ENCODE results near the gene CLMP.
"Not testable (repeated sequence)": the region's sequence is repeated elsewhere in the genome, so short reads cannot be mapped to it uniquely, and the experiment has no call there.

CLMP gene

DNA sequence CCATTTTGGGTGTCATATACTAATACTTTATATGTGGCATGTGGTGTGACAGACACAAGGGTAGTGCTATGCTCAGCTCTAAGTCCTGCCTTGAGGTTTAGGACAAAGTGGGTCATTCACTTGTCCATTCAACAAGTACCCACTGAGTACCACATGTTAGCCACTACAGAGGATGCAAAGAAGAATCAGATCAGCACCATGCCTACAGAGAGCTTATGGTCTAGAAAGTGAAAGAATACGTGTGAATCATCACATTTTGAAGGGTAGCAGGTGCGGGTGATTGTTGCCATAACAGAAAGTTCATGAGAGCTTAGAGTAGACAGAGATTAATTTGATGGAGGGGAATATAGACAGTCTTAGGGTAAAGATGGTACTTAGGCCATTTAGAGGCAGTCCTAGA lies 18.3 kb downstream of the CLMP start:
- H3K4me3 ChIP-seq = no peak overlapping the region
- H3K27ac ChIP-seq = no peak overlapping the region

DNA sequence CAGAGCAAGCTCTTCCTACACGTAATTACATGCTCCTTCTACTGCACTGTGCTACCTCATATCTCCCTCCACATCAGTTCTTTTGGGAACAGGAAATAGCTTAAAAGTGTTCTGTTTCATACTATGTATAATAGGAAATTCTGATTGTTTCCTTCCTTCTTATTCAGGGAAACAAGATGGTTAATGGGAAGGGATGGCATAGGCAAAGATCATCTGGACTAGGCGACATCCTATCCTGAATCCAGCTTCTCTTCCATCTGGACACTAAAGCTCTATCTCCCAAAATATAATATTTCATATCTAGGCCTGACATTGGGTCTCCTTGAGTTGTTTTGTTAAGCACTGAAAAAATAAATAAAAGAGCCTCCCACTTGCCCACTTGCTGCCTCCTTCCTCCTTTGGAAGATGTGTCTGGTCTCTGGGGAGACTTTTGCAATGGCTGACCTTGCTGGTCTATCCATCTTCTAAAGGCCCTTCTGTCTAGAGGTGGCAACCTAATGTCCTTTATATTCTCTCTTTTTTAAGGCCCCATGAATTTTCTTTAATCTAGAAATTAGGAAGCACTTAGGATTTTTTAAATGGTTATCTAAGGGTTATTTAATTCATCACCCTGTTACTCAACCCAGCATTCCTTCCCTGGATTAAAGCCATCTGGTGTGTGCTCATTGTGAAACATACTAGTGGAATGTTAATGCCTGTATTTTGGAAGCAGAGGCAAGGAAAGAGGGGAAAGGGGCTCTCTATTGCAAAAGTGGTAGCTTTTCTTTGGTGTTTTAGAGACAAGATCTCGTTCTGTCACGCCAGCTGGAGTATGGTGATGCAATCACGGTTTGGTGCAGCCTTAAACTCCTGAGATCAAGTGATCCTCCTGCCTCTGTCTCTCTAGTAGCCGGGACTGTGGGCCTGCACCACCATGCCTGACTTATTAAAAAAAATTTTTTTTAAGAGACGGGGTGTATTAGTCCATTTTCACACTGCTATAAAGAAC lies 20.6 kb downstream of the CLMP start:
- peak overlapping the region in 9 of 21 experiments; percentile 9 to 63 (median 38) for H3K27ac ChIP-seq
- H3K4me3 ChIP-seq = no peak overlapping the region

- H3K4me3 ChIP-seq = no peak overlapping the region
- peak overlapping the region in 5 of 21 experiments; percentile 6 to 36 (median 22) for H3K27ac ChIP-seq
Observed at GRCh38 chr11:123173856-123174186, 21.2 kb downstream of the CLMP start.

GRCh38 chr11:123173040-123173855 lies 21.8 kb downstream of the CLMP start:
- peak overlapping the region in 6 of 21 experiments; percentile 4 to 52 (median 20) for H3K27ac ChIP-seq
- H3K4me3 ChIP-seq = no peak overlapping the region

- no peak overlapping the region for H3K27ac ChIP-seq
Observed at GRCh38 chr11:123170929-123171328, 24.1 kb downstream of the CLMP start.

DNA sequence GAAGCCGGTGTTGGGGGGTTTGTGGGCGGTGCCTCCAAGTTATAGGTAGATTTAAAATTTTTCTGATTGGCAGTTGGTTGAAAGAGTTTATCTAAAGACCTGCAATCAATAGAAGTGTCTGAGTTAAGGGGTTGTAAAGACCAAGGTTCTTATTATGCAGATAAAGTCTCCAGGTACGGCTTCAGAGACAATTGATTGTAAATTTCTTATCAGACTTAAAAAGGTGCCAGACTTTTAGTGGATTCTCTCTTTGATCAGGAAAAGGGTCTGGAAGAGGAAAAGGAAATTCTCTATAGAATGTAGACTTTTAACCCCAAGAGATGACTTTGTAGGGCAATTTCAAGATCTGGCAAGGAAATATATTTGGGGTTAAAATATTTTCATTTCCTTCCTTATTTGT lies 25.2 kb downstream of the CLMP start:
- no peak overlapping the region for H3K4me3 ChIP-seq
- H3K27ac ChIP-seq = no peak overlapping the region

More at GRCh38 chr11:123170929-123171328, 24.1 kb downstream of the CLMP start:
- H3K4me3 ChIP-seq = no peak overlapping the region

- Histone ChIP-seq H3K4me3 (no peak overlapping the region), H3K27ac (no peak overlapping the region)
Observed at GRCh38 chr11:123168955-123169484, 26.0 kb downstream of the CLMP start.

GRCh38 chr11:123168241-123168640 lies 26.8 kb downstream of the CLMP start:
- Histone ChIP-seq H3K4me3 (no peak overlapping the region), H3K27ac (no peak overlapping the region)

DNA sequence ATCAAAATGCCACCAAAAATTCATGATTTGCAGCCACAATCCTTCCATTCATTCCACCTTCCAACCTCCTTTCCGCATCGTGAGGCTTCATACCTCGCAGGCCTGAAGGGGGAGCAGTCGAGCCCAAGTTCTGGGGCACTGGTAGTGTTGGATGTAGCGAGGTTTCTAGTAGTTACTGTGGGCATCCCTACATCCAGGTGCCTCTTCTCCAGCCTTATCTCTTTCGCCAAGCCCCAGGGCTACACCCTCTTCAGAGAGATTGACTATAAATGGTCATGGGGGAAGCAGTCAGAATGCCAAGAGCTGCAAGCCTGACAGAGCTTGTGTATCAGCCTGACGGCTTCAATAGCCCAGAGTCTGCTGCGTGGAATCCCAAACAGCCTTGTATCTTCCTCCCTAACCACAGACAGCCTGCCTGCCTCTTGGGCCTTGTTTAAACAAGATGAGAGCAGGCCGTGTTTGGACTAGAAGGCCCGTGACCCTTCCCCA lies 28.9 kb downstream of the CLMP start:
- Histone ChIP-seq H3K4me3 (no peak overlapping the region), H3K27ac (no peak overlapping the region)

DNA sequence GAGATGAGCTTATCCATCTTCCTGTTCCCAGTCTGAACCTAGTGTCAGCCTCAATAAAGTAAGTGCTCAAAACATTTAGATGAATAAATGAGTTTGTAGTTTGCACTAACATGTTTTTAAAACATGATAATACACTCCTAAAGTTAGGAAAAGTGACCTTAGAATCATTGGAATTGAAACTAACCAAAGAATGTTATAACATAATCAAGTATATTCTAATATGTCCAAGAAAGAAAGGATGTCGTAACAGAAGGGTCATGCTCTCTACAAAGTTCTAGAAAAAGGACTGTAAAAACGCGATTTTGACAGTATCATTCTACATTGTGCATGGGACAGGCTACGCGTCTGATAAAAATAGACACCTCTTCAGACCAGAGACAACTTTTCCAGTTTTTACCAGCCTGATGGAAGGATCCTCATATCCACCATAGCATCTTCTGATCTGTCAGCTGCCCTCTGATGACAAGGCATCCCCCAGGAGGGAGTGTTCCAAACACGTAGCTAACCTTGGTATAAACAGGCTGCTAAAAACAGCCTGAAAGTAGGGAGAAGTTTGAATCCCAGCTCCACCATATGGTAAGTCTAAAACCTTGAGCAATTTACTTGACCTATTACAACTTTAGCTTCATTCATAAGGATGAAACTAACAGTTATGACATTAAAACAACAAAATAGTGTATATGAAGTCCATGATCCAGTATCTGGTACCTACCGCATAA lies 30.2 kb downstream of the CLMP start:
- Histone ChIP-seq H3K27ac (no peak overlapping the region), H3K4me3 (no peak overlapping the region)

GRCh38 chr11:123163621-123164020 lies 31.4 kb downstream of the CLMP start:
- H3K27ac ChIP-seq = no peak overlapping the region
- H3K4me3 ChIP-seq = no peak overlapping the region

DNA sequence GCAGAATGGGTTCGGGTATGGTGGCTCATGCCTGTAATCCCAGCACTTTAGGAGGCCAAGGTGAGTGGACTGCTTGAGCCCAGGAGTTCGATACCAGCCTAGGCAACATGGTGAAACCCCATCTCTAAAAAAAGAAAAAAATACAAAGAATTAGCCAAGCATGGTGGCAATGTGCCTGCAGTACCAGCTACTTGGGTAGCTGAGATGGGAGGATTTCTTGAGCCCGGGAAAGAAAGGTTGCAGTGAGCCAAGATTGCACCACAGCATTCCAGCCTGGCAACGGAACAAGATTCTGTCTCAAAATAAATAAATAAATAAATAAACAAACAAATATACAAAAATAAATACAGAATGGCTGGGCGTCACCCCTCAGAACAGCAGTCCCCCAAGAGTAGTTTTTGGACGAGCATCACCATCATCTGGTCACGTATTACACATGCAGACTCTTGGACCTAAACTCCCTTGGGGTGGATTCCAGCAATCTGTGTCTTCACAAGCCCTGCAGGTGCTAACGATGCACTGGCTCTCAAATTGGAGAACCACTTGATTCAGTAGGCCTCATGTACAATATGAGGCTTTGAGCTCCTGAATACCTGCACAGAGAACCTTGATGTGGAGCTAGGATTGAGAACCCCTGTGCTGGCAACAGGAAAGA lies 33.5 kb downstream of the CLMP start:
- H3K4me3 ChIP-seq = no peak overlapping the region
- H3K27ac ChIP-seq = no peak overlapping the region

DNA sequence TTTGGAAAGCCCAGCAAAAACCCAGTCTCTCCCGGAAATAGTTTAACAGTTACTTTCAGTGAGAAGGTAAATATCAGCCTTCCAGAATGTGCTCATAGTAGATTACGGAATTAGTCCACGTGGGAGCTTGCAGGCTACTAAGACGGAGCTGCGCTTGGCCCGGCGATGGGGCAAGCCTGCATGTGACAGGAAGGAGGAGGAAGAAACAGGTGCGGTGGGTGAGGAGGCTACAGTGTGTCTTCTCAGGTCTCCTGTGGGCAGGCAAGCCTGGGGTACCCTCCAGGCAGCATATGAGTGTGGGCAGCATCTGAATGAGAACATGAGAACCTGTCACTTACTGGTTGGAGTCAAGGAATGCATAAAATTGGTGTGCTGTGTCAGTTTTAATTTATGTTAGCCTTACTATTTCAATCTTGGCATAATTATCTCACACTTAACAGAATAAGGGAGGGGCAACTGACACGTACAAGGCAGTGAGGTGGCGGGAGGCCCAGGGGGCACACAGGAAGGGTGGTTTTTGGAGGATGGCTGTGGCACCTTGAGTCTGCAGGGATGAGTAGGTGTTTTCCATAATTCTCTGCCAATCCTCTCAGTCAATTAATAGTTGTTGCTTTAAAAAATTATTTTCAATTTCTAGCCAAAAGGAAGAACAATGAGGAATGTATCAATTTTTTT lies 35.7 kb downstream of the CLMP start:
- Histone ChIP-seq H3K27ac (no peak overlapping the region), H3K4me3 (no peak overlapping the region)

- H3K27ac ChIP-seq = no peak overlapping the region
- no peak overlapping the region for H3K4me3 ChIP-seq
Observed at GRCh38 chr11:123158033-123159003, 36.7 kb downstream of the CLMP start.

DNA sequence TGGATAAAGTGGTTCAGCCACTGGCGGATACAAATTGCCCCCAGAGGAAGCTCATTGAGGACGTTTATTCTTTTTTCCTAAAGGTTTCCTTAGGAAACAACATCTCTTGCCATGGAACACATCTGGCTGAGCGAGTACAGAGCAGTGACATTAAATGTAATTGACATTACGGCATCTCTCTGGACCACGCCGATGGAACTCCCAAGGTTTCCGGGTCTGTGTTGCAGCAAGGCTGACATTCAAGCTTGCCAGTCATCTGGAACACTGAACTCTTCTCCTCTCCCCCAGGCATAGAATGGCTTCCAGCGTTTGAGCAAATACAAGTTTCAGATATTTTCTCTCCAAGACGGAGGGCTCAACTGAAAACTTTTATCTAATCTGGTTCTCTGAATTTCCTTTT lies 42.1 kb downstream of the CLMP start:
- Histone ChIP-seq H3K4me3 (no peak overlapping the region), H3K27ac (no peak overlapping the region)

DNA sequence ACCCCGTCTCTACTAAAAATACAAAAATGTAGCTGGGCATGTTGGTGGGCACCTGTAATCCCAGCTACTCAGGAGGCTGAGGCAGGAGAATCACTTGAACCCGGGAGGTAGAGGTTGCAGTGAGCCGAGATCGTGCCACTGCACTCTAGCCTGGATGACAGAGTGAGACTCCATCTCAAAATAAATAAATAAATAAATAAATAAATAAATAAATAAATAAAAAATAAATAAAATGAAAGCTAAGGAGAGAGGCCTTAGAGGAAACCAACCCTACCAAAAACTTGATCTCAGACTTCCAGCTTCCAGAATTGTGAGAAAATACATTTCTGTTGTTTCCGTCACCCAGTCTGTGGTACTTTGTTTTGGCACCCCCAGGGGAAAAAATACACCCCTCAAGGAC lies 42.7 kb downstream of the CLMP start:
- not testable (repeated sequence) for H3K27ac ChIP-seq, H3K4me3 ChIP-seq

DNA sequence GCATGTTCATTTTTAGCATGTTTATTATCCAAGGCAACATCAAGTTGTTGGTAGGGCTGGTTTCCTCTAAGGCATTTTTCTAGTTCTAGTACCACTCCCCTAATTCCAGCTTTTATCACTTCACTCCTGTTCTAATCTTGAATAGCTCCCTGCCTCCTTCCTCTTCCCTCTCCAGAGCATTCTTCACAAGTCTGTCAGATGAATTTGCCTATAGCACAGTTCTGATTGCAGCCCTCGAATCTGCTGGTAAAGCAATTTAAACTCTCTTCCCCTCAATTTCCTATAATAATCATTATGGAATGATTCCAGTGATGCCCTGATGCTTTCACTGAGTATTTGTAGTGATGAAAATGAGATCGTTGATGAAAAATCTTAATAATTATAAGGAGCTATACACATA lies 43.3 kb downstream of the CLMP start:
- H3K4me3 ChIP-seq = no peak overlapping the region

DNA sequence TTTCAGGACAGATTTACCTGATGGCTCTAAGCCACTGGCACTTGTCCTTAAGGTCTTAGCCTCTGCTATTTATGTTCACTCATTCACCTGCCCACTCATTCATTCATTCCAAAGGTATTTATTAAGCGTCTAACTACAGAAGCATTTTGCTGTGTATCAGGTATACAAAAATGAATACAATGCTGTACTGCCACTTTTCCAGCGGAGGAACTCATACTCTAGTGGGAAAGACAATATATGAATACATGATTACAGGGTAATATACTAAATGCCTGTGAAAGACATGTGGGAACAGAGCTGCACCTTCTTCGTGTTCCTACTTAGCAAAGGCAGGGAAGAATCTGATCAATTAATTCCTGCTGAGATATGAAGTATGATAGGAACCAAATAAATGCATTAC lies 43.7 kb downstream of the CLMP start:
- Histone ChIP-seq H3K4me3 (no peak overlapping the region), H3K27ac (no peak overlapping the region)

More for the DNA sequence above, 43.3 kb downstream of the CLMP start:
- H3K27ac ChIP-seq = no peak overlapping the region
